ENCODE measurements around the gene BMP2K. TPM values are rescaled to one million over a fixed set of nuclear protein-coding genes. Genes with fewer than 3 reads are reported as not detected.
A peak's percentile ranks its signal among the peaks of the same experiment; 100 is the strongest.

The BMP2K gene
- total RNA-seq, 1 donor from 2014 or later = 24.0 TPM

DNA sequence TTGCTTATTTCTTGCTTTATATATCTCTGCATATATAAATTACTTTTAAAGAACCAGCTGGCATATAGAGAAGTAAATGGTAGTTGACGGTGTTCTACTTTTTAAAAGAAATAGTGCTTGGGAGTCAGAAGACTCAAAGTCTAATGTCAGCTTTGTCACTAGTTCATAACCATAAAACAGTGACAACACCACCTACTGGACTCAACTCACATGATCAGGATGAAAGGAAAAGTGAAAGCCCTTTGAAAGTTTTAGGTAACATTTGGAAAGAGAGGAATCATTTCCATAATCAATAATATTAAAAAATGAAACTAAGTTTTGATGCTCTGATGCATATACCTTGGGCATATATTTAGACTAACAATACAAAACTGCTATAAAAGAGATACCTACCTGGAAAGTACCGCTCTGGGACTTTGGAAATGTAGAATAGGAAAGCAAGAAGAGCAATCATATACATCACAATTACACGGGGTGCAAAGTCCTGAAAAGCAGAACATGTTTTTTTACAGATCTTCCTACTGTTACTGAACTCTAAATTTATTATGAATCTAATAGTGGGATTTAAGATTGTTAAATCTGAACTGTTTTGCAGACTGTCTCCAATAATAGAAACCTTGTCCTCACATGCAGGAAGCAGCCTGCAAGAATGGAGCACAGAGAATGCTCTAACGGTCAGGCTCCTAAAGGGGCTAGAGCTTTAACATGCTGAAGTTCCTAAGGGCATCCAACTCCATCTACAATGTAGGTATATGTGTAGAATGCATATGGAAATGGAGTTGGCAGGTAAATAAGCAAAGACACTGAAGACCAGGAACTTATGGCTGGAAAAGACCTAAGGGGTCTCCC, 147.5 kb downstream of the BMP2K start:
- no peaks in the 10 kb centered on the region for H3K9me3 Mint-ChIP-seq
- TF ChIP-seq CTCF (conservative IDR thresholded peaks at IDR 0.05) = peak; percentile 37
- H3K4me1 Mint-ChIP-seq = peaks cover 9% of the 10 kb centered on the region
- DNase-seq (ENCODE audit: low read depth, low spot score) = no peak
- no peak overlapping the region for H3K27ac Mint-ChIP-seq (ENCODE audit: unreplicated experiment)
- no peak overlapping the region for H3K4me3 Mint-ChIP-seq
- H3K36me3 Mint-ChIP-seq (ENCODE audit: low read depth) = peaks cover 9% of the 10 kb centered on the region
- no peaks in the 10 kb centered on the region for H3K27me3 Mint-ChIP-seq (ENCODE audit: low read depth)

- Mint-ChIP-seq H3K4me3 (no peak overlapping the region), H3K9me3 (no peaks in the 10 kb centered on the region), H3K36me3 (ENCODE audit: low read depth) (peaks cover 17% of the 10 kb centered on the region), H3K27me3 (ENCODE audit: low read depth) (no peaks in the 10 kb centered on the region), H3K27ac (ENCODE audit: unreplicated experiment) (no peak overlapping the region), H3K4me1 (peaks cover 9% of the 10 kb centered on the region)
- TF ChIP-seq CTCF (conservative IDR thresholded peaks at IDR 0.05) = no peak
- DNase-seq (ENCODE audit: low read depth, low spot score) = no peak
Measured at GRCh38 chr4:78926826-78927225, 150.7 kb downstream of the BMP2K start.

- Mint-ChIP-seq H3K4me3 (no peak overlapping the region), H3K36me3 (ENCODE audit: low read depth) (peaks cover 20% of the 10 kb centered on the region), H3K9me3 (no peaks in the 10 kb centered on the region), H3K4me1 (peaks cover 9% of the 10 kb centered on the region), H3K27ac (ENCODE audit: unreplicated experiment) (no peak overlapping the region), H3K27me3 (ENCODE audit: low read depth) (no peaks in the 10 kb centered on the region)
- no peak for DNase-seq (ENCODE audit: low read depth, low spot score)
- no peak for TF ChIP-seq CTCF (conservative IDR thresholded peaks at IDR 0.05)
Measured at GRCh38 chr4:78928835-78929234, 152.7 kb downstream of the BMP2K start.

DNA sequence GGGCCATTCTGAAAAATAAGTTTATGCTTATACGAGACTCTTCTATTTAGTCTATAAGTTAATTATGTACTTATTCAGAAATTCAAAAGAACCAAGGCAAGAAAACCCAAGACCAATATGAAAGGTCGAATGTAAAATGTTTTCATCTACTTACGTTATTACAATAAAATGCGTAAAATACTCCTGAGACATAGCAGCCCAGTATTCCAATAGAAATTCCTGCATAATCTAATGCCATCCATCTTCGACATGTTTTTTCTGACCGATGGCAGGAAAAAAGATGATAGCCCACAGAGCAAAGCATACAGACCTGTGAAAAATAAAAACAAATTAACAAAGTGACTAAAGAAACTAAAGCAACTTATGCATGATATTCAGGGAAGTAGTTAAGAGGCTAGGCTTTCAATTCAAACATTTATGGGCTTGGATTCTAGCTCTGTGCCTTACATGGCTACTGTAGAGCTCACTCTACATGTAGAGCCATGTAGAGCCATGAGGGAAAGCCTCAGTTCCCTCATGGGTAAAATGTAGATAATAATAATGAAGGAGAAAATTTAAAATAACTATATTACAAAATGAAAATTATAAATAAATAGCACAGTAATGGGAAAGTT, 154.0 kb downstream of the BMP2K start:
- H3K27me3 Mint-ChIP-seq (ENCODE audit: low read depth) = no peaks in the 10 kb centered on the region
- no peak for TF ChIP-seq CTCF (conservative IDR thresholded peaks at IDR 0.05)
- DNase-seq (ENCODE audit: low read depth, low spot score) = no peak
- H3K4me1 Mint-ChIP-seq = peaks cover 9% of the 10 kb centered on the region
- no peak overlapping the region for H3K4me3 Mint-ChIP-seq
- H3K36me3 Mint-ChIP-seq (ENCODE audit: low read depth) = peaks cover 20% of the 10 kb centered on the region
- H3K27ac Mint-ChIP-seq (ENCODE audit: unreplicated experiment) = no peak overlapping the region
- H3K9me3 Mint-ChIP-seq = no peaks in the 10 kb centered on the region

- H3K27me3 Mint-ChIP-seq (ENCODE audit: low read depth) = peaks cover 12% of the 10 kb centered on the region
- H3K36me3 Mint-ChIP-seq (ENCODE audit: low read depth) = peaks cover 5% of the 10 kb centered on the region
- no peaks in the 10 kb centered on the region for H3K9me3 Mint-ChIP-seq
- DNase-seq (ENCODE audit: low read depth, low spot score) = no peak
- TF ChIP-seq CTCF (conservative IDR thresholded peaks at IDR 0.05) = no peak
- peaks cover 25% of the 10 kb centered on the region for H3K4me1 Mint-ChIP-seq
- H3K4me3 Mint-ChIP-seq = peak overlapping the region; percentile 87
- no peak overlapping the region for H3K27ac Mint-ChIP-seq (ENCODE audit: unreplicated experiment)
Measured at GRCh38 chr4:78936989-78937388, 160.8 kb downstream of the BMP2K start.
